HG02840 (cell line): ENCODE measurements around the gene NARF.
"Not testable (repeated sequence)": the region's sequence is repeated elsewhere in the genome, so short reads cannot be mapped to it uniquely, and the experiment has no call there.

Experiments
- ATAC-seq: cut with Tn5 transposase; IDR thresholded peaks from one replicate; pipeline ENCODE4 v1.9.1; 2021; ENCODE audit warnings: mild to moderate bottlenecking, moderate library complexity, moderate number of reproducible peaks; ENCODE audit not compliant: unreplicated experiment, low FRiP score

NARF gene

GRCh38 chr17:82458179-82458884, at the start of gene NARF:
Gene NARF, plus strand, starts transcription at chr17:82458741. Its CDS starts 63 bp downstream, at chr17:82458804.
- ATAC-seq = peak; percentile 94

GRCh38 chr17:82408938-82409318, 49.6 kb upstream of the NARF start:
- ATAC-seq = no peak

GRCh38 chr17:82410014-82410716, 48.4 kb upstream of the NARF start:
- ATAC-seq = no peak

GRCh38 chr17:82411396-82412053, 47.0 kb upstream of the NARF start:
- ATAC-seq = no peak

GRCh38 chr17:82412081-82412480, 46.5 kb upstream of the NARF start:
- not testable (repeated sequence) for ATAC-seq

- no peak for ATAC-seq
Measured at GRCh38 chr17:82412535-82413520, 45.7 kb upstream of the NARF start.

GRCh38 chr17:82414548-82415281, 43.8 kb upstream of the NARF start:
- ATAC-seq = no peak

GRCh38 chr17:82415336-82415735, 43.2 kb upstream of the NARF start:
- ATAC-seq = no peak

- ATAC-seq = no peak
Measured at GRCh38 chr17:82415786-82416185, 42.8 kb upstream of the NARF start.

- ATAC-seq = no peak
Measured at GRCh38 chr17:82416264-82416663, 42.3 kb upstream of the NARF start.

- ATAC-seq = no peak
Measured at GRCh38 chr17:82416771-82417170, 41.8 kb upstream of the NARF start.

- ATAC-seq = peak; percentile 81
Measured at GRCh38 chr17:82418001-82418986, 40.2 kb upstream of the NARF start, which contains the start of the genes HEXD and OGFOD3. Gene HEXD, plus strand, starts transcription at chr17:82418347. Its CDS starts 1,453 bp downstream, at chr17:82419800. Gene OGFOD3, minus strand, starts transcription at chr17:82418586. Its CDS starts 101 bp downstream, at chr17:82418485.

- no peak for ATAC-seq
Measured at GRCh38 chr17:82419540-82419939, 39.0 kb upstream of the NARF start.

GRCh38 chr17:82424001-82424862, 34.3 kb upstream of the NARF start:
- no peak for ATAC-seq

- no peak for ATAC-seq
Measured at GRCh38 chr17:82424863-82425159, 33.7 kb upstream of the NARF start.

- ATAC-seq = no peak
Measured at GRCh38 chr17:82428546-82428945, 30.0 kb upstream of the NARF start.

GRCh38 chr17:82429824-82430223, 28.7 kb upstream of the NARF start:
- ATAC-seq = no peak

GRCh38 chr17:82432017-82432416, 26.5 kb upstream of the NARF start:
- ATAC-seq = no peak
